Muscle of leg (tissue), 11 donors: Measurements from ENCODE around the gene AGTR1. TPM values are rescaled to one million over a fixed set of nuclear protein-coding genes. Genes with fewer than 3 reads are reported as not detected.

ENCODE experiments used
- DNase-seq: peaks from one replicate; pipeline ENCODE4 v3.0.0; 2013
- H3K27ac ChIP-seq: one replicate; pipeline ENCODE4 v1.5.1; 2013; ENCODE audit warnings: mild to moderate bottlenecking, low read length, control low read depth
- H3K27me3 ChIP-seq: one replicate; pipeline ENCODE4 v1.6.1; 2013; ENCODE audit warnings: low read length; ENCODE audit not compliant: control insufficient read depth, insufficient read depth
- H3K36me3 ChIP-seq: one replicate; pipeline ENCODE4 v1.6.1; 2013; ENCODE audit warnings: low read length; ENCODE audit not compliant: control insufficient read depth, insufficient read depth
- H3K4me1 ChIP-seq: one replicate; pipeline ENCODE4 v1.6.1; 2013; ENCODE audit warnings: low read length; ENCODE audit not compliant: control insufficient read depth, insufficient read depth
- H3K4me3 ChIP-seq: one replicate; pipeline ENCODE4 v1.5.1; 2013; ENCODE audit warnings: low read length, control low read depth
- H3K9me3 ChIP-seq: replicated peaks from 2 replicates; pipeline ENCODE4 v1.6.1; 2013; ENCODE audit warnings: low read depth, low read length; ENCODE audit not compliant: control insufficient read depth
- WGBS: methylation state at CpG from one replicate; pipeline ENCODE4 v1.1.5; 2013; ENCODE audit warnings: missing lambda C conversion rate; ENCODE audit not compliant: insufficient coverage; 5-methylcytosine and 5-hydroxymethylcytosine counted together
- polyA plus RNA-seq, 8 donors: library from polyadenylated mRNA; unstranded; fragments of 120-200 nt; gene quantifications; one replicate each; pipeline versions ENCODE4 v1.2.1 to v1.2.3, GENCODE V29; 2013; ENCODE audit warnings: inconsistent platforms in 1 of 8, low replicate concordance in 1 of 8; ENCODE audit not compliant: insufficient read length in 8 of 8, insufficient read depth in 1 of 8
- total RNA-seq: library from RNA; stranded (reverse); fragments of 120-200 nt; gene quantifications from one replicate; pipeline ENCODE4 v1.2.4, GENCODE V29; 2013

Gene AGTR1
- total and polyA plus RNA-seq, 9 donors, result 20.2 to 30.7 (median 22.8) TPM

DNA sequence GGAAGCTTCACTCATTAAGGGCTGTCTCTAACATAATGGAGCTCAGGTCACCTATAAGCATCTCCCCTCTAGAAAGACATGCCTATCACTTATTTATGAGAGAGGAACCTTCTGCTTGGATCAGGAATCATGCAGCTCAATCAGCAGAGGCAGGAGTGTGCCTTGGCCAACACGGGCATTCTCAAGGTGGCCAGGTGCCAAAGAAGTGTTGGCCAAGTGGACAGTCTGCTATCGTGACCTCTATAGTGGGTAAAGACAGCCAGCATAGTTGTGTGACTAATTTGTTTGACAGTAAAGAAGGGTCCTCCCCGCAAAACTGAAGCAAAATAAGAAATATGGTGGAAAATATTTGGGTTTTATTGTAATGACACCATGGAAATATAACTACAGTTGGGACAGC is 14.7 kb upstream of the AGTR1 start:
- H3K36me3 ChIP-seq, result no peaks in the 10 kb centered on the region
- no peaks in the 10 kb centered on the region for H3K4me1 ChIP-seq
- H3K27me3 ChIP-seq, result no peaks in the 10 kb centered on the region
- WGBS, result 77% methylated on average over 3 of the region's 3 CpGs
- H3K9me3 ChIP-seq, result no peaks in the 10 kb centered on the region
- H3K4me3 ChIP-seq, result no peak overlapping the region
- no peak overlapping the region for H3K27ac ChIP-seq
- DNase-seq, result no peak

DNA sequence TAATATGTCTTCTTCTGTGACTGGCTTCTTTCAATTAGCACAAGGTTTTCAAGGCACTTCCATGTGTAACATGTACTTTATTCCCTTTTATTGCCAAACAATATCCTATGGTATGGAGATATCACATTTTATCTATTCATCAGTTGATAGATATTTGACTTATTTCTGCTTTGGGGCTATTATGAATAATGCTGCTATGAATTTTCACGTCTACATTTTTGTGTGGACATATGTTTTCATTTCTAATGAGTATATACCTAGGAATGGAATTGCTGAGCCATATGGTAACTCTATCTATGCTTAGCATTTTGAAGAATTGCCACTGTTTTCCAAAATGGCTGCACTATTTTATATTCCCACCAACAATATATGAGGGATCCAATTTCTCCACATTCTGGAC is 3.6 kb upstream of the AGTR1 start:
- WGBS, result no CpG with 5 or more reads among the region's 1 CpG
- no peak overlapping the region for H3K27ac ChIP-seq
- H3K4me1 ChIP-seq, result peaks cover 3% of the 10 kb centered on the region
- no peak overlapping the region for H3K4me3 ChIP-seq
- H3K36me3 ChIP-seq, result no peaks in the 10 kb centered on the region
- no peak for DNase-seq
- H3K27me3 ChIP-seq, result peaks cover 12% of the 10 kb centered on the region
- no peaks in the 10 kb centered on the region for H3K9me3 ChIP-seq

DNA sequence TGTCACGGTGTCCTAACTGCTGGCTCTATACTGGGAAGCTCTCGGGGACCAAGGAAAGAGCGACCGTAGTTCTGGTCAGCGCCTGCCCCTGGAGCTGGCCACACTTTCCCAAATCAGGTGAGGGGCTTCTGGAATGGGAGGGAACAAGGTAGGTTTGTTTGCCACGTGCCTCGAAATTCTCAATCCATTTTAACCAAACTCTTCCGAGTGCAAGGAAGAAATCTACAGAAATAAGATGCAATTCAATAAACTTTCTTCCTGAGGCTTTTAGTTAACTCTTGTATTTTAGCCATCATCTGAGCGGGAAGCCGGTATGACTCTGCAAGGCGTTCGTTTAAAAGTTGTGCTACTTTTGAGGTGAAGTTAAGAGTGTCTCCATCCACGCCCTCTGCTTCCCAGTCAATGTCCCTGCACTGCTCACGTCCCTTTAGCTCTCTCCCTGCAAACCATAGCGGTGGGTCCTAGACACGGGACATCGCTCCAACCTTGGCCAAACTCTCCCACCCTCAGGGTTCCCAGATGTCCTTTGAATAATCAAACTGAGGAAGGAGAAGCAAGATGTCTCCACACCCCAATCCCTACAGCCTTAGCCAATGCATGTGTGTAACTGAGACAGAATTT is 597 bp downstream of the AGTR1 start:
- Histone ChIP-seq H3K27ac (peak overlapping the region; percentile 43), H3K27me3 (peaks cover 12% of the 10 kb centered on the region), H3K4me1 (peaks cover 3% of the 10 kb centered on the region), H3K36me3 (no peaks in the 10 kb centered on the region), H3K4me3 (peak overlapping the region; percentile 64), H3K9me3 (no peaks in the 10 kb centered on the region)
- peak; percentile 43 for DNase-seq
- WGBS, result 0% methylated on average over 3 of the region's 17 CpGs

DNA sequence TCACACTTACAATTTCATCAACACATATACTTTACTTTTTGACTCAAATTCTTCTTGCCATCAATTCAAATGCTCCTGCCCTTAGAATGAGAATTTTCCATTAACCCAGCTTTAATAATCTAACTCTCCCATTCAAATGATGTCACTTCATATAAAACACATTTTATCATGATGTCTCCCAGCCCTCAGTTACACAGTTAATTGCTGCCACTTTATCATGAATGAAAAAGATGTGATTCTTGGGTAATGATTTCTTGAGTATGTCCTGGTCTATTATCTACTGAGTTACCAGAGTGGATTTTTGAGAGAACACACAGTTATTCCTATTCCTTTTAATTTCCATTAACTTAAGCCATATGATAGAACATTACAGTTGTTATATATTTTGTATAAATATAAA is 7.6 kb downstream of the AGTR1 start:
- H3K9me3 ChIP-seq, result no peaks in the 10 kb centered on the region
- no peak overlapping the region for H3K4me3 ChIP-seq
- H3K27ac ChIP-seq, result no peak overlapping the region
- DNase-seq, result no peak
- H3K4me1 ChIP-seq, result no peaks in the 10 kb centered on the region
- no peaks in the 10 kb centered on the region for H3K27me3 ChIP-seq
- H3K36me3 ChIP-seq, result no peaks in the 10 kb centered on the region

DNA sequence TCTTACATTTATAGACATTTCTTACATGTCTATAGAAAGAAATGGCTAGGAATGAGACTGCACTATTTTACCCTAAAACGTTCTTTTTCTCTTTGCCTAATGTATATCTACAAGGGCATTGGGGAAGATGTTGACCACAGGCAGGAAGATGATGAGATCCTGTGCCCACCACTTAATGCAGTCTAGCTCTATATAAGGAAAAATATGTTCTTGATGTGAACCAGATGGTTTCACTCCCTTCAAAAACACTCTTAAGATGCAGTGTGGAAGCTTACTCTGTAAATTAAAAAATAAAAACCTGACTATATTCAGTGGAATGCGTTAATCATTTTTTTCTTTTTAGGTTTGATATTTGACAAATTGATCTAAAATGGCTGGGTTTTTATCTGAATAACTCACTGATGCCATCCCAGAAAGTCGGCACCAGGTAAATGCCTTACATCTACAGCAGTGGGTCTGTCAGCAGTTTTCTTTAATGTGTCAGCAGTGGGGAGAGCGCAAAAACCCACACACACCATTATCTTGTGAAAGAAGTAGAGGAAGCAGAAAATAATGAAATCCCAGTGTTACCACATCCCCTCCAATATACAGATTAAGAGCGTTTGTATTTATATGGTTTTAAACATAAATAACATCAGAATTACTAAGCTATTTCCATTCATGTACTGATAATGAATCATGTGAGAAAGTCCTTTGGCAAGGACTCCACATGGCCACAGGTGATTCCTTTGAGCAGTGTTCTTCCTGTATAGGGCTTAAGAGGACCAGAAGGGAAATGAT is 10.1 kb downstream of the AGTR1 start:
- Histone ChIP-seq H3K9me3 (no peaks in the 10 kb centered on the region), H3K4me1 (no peaks in the 10 kb centered on the region), H3K27me3 (no peaks in the 10 kb centered on the region), H3K4me3 (no peak overlapping the region), H3K27ac (no peak overlapping the region), H3K36me3 (peaks cover 3% of the 10 kb centered on the region)
- no peak for DNase-seq
- WGBS, result no CpG with 5 or more reads among the region's 5 CpGs

DNA sequence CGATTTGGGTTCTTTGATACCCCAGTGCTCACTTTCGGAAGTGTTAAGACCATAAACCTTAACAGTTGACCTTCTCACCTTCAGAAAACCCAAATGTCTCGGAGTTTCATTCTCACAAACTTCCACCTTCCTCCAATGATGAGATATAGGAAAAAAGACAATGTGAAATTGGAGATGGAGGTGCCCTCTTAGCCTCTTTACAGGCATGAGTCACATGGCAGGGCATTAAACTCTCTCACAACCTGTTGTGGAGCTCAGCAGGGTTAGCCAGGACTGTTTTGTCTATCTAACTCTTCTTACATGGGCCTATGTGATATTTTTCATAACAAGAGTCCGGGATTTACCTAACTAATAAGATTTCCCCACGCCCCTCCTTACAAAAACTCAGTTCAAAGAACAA is 10.7 kb downstream of the AGTR1 start:
- H3K27me3 ChIP-seq, result no peaks in the 10 kb centered on the region
- H3K36me3 ChIP-seq, result peaks cover 3% of the 10 kb centered on the region
- no peak overlapping the region for H3K27ac ChIP-seq
- no peak for DNase-seq
- WGBS, result no CpG with 5 or more reads among the region's 5 CpGs
- H3K4me1 ChIP-seq, result no peaks in the 10 kb centered on the region
- H3K4me3 ChIP-seq, result no peak overlapping the region
- no peaks in the 10 kb centered on the region for H3K9me3 ChIP-seq

DNA sequence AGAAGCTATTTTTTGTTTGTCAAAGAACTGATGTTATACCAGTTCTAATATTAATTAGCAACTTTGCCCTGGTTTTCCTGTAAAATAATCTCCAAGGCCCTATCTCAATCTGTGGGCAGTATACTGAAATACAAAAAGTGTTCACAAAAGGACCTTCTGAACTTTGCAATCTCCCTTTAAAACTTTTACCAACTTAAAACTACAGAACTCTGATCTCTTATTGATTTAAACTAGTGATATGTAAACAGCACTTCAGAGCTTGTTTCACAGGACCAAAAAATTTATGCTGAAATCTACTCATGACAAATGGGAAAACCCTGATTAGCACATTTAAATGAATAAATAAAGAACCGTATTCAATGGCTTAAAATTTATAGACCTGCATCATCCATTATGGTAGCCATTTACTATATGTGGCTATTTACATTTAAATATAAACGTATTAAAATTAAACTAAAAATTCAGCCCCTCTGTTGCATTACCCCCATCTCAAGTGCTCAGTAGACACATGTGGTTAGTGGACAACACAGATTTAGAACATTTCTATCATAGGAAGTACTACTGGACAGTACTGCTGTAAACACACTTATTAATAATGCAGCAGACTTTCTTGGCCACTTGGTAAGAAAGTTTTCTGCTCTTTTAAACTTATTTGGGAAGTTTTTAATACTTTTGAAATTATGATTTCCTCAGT is 12.0 kb downstream of the AGTR1 start:
- Histone ChIP-seq H3K4me1 (no peaks in the 10 kb centered on the region), H3K9me3 (no peaks in the 10 kb centered on the region), H3K27me3 (no peaks in the 10 kb centered on the region), H3K4me3 (no peak overlapping the region), H3K27ac (no peak overlapping the region), H3K36me3 (peaks cover 3% of the 10 kb centered on the region)
- no peak for DNase-seq
- WGBS, result no CpG with 5 or more reads among the region's 2 CpGs

DNA sequence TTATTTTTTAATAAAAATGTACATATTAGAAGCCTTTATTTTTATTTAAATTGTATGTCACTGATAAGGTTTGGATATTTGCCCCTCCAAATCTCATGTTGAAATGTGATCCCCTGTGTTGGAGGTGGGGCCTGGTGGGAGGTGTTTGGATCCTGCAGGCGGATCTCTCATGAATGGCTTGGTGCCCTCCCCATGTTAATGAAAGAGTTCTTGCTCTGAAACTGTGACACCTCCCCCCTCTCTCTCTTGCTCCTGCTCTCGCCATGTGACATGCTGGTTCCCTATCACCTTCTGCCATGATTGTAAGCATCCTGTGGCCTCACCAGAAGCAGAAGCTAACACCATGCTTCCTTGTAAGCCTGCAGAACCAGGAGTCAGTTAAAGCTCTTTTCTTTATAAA is 13.0 kb downstream of the AGTR1 start:
- no peaks in the 10 kb centered on the region for H3K9me3 ChIP-seq
- H3K4me3 ChIP-seq, result no peak overlapping the region
- WGBS, result 83% methylated on average over 1 of the region's 2 CpGs
- no peaks in the 10 kb centered on the region for H3K27me3 ChIP-seq
- no peak overlapping the region for H3K27ac ChIP-seq
- H3K36me3 ChIP-seq, result peaks cover 3% of the 10 kb centered on the region
- H3K4me1 ChIP-seq, result no peaks in the 10 kb centered on the region
- DNase-seq, result no peak

DNA sequence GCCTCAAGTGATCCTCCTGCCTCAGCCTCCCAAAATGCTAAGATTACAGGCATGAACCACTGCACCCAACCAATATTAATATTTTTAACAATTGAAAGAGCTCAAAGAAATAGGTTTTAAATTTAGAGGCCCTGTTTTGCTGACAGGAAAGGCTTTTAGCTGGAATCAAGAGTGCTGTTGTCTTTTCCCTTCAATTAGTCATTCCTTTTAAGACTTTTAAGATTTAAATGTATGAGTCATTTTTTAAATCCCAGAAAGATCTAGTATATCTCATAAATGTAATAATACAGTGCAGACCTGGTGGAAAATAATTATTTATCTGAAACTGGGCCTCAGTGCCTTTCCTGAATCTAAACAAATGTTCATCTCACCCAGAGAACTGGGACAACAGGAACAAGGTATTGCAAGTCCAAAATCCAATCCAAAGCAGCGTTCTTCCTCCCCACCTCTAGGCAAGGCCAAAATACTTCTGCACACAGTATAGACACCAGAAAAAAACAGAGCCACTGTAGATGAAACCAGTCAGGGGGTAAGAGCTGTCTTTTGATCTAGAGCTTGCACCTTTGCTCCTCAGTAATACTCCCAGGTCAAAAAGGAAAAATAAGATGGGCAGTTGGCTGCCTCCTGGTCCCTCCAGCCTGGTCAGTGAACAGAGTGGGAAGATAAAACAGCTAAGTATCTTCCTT is 14.4 kb downstream of the AGTR1 start:
- Histone ChIP-seq H3K27ac (no peak overlapping the region), H3K27me3 (no peaks in the 10 kb centered on the region), H3K9me3 (no peaks in the 10 kb centered on the region), H3K36me3 (peaks cover 3% of the 10 kb centered on the region), H3K4me1 (no peaks in the 10 kb centered on the region), H3K4me3 (no peak overlapping the region)
- no peak for DNase-seq
- no CpG with 5 or more reads among the region's 1 CpG for WGBS

DNA sequence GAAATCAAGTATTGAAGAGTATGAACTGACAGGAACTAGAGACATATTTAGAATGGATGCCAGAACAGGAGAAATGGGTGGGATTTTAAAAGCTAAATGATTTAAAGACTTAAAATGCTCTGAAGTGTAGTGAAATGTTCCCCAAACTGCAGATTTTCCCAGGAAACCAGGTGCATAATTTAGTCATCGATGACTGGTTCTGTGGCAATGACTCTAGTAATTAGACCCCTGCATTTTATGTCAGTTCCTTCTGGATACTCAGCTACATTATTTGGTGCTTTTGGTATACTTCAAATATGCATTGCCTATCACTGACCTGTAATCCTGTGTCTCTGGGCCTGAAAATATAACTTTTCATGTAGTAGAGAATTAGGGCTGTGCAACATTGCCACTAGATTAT is 16.8 kb downstream of the AGTR1 start:
- H3K27ac ChIP-seq, result no peak overlapping the region
- no peak overlapping the region for H3K4me3 ChIP-seq
- H3K9me3 ChIP-seq, result no peaks in the 10 kb centered on the region
- no peak for DNase-seq
- H3K4me1 ChIP-seq, result no peaks in the 10 kb centered on the region
- WGBS, result no CpG with 5 or more reads among the region's 1 CpG
- H3K36me3 ChIP-seq, result peaks cover 3% of the 10 kb centered on the region
- H3K27me3 ChIP-seq, result no peaks in the 10 kb centered on the region
